SU-DHL-6 (cell line): Measurements from ENCODE around the gene LEF1.

ENCODE experiments used
- H2AFZ ChIP-seq: fragments of 200-600 bp; sonication (generic); 2 replicates; pipeline ENCODE4 v1.6.1; 2014; ENCODE audit warnings: low read depth, mild to moderate bottlenecking, moderate library complexity, mixed read lengths, antibody characterized with exemption, low read length; ENCODE audit not compliant: severe bottlenecking
- H3F3A ChIP-seq: fragments of 200-600 bp; shearing (Covaris generic); 2 replicates; pipeline ENCODE4 v1.6.0; 2016; ENCODE audit warnings: antibody characterized with exemption, mild to moderate bottlenecking; ENCODE audit not compliant: insufficient read depth
- H3K27ac ChIP-seq: fragments of 200-600 bp; sonication (generic); 2 replicates; pipeline ENCODE4 v1.5.1; 2016; ENCODE audit warnings: low read depth, mild to moderate bottlenecking, low read length, moderate library complexity, mixed read lengths
- H3K27me3 ChIP-seq: fragments of 200-600 bp; sonication (generic), shearing (Covaris generic); 2 replicates; pipeline ENCODE4 v1.6.0; 2014; ENCODE audit warnings: mild to moderate bottlenecking, low read length
- H3K36me3 ChIP-seq: fragments of 200-600 bp; sonication (generic); 2 replicates; pipeline ENCODE4 v1.6.1; 2014; ENCODE audit warnings: mild to moderate bottlenecking, low read length, mixed read lengths
- H3K4me2 ChIP-seq: fragments of 300-600, 200-600 bp; shearing (Covaris generic), sonication (generic); 2 replicates; pipeline ENCODE4 v1.6.0; 2014; ENCODE audit warnings: low read length, low read depth, mild to moderate bottlenecking; ENCODE audit not compliant: poor library complexity, severe bottlenecking
- H3K4me3 ChIP-seq: fragments of 200-600 bp; sonication (generic); 2 replicates; pipeline ENCODE4 v1.5.1; 2014; ENCODE audit warnings: antibody characterized with exemption, low read length, mild to moderate bottlenecking, mixed read lengths; ENCODE audit not compliant: insufficient read depth, poor library complexity, severe bottlenecking
- H3K79me2 ChIP-seq: fragments of 200-600 bp; sonication (generic); 2 replicates; pipeline ENCODE4 v1.6.1; 2014; ENCODE audit warnings: mild to moderate bottlenecking, low read length, moderate library complexity; ENCODE audit not compliant: insufficient read depth
- H3K9ac ChIP-seq: fragments of 200-600 bp; sonication (generic); 2 replicates; pipeline ENCODE4 v1.7.0; 2014; ENCODE audit warnings: mild to moderate bottlenecking, low read length
- H3K9me2 ChIP-seq: fragments of 200-600 bp; sonication (generic); replicated peaks from 2 replicates; pipeline ENCODE4 v1.6.1; 2014; ENCODE audit warnings: low read length; ENCODE audit not compliant: insufficient read depth
- H3K9me3 ChIP-seq: fragments of 200-600 bp; sonication (generic); 2 replicates; pipeline ENCODE4 v1.6.1; 2014; ENCODE audit warnings: low read length, mixed read lengths; ENCODE audit not compliant: insufficient read depth
- H4K20me1 ChIP-seq: fragments of 200-600 bp; sonication (generic); 2 replicates; pipeline ENCODE4 v1.6.1; 2014; ENCODE audit warnings: low read depth, mild to moderate bottlenecking, antibody characterized with exemption, low read length, moderate library complexity, mixed read lengths
- CTCF ChIP-seq: fragments of 200-600 bp; sonication (generic); IDR thresholded peaks from one replicate; pipeline ENCODE4 v1.5.1; 2017; ENCODE audit warnings: antibody characterized with exemption, mild to moderate bottlenecking, low read length, moderate library complexity; ENCODE audit not compliant: insufficient read depth, poor library complexity, severe bottlenecking
- EZH2phosphoT487 ChIP-seq: fragments of 200-600 bp; sonication (generic), shearing (Covaris generic); conservative IDR thresholded peaks from 2 replicates; pipeline ENCODE4 v1.6.1; 2018; ENCODE audit warnings: mild to moderate bottlenecking, antibody characterized with exemption, low read length, moderate library complexity, mixed read lengths

LEF1 gene

GRCh38 chr4:108185252-108185651, 16.5 kb upstream of the LEF1 start:
- Histone ChIP-seq H2AFZ (no peak overlapping the region), H3K4me3 (no peak overlapping the region), H3K9me2 (no peaks in the 10 kb centered on the region), H3F3A (no peaks in the 10 kb centered on the region), H3K79me2 (no peaks in the 10 kb centered on the region), H3K27ac (no peak overlapping the region), H3K27me3 (no peaks in the 10 kb centered on the region), H3K9me3 (no peaks in the 10 kb centered on the region), H3K36me3 (no peaks in the 10 kb centered on the region), H3K9ac (no peak overlapping the region), H3K4me2 (no peak overlapping the region), H4K20me1 (no peaks in the 10 kb centered on the region)
- TF ChIP-seq CTCF, result no peak
- no peak for TF ChIP-seq EZH2phosphoT487

GRCh38 chr4:108184453-108185049, 15.8 kb upstream of the LEF1 start:
- no peak overlapping the region for H2AFZ ChIP-seq
- H3K9me2 ChIP-seq, result no peaks in the 10 kb centered on the region
- H3K4me3 ChIP-seq, result no peak overlapping the region
- H3K36me3 ChIP-seq, result no peaks in the 10 kb centered on the region
- TF ChIP-seq EZH2phosphoT487 (no peak), CTCF (no peak)
- no peak overlapping the region for H3K9ac ChIP-seq
- H3K27me3 ChIP-seq, result no peaks in the 10 kb centered on the region
- no peaks in the 10 kb centered on the region for H3K79me2 ChIP-seq
- no peak overlapping the region for H3K27ac ChIP-seq
- H3K4me2 ChIP-seq, result no peak overlapping the region
- H3K9me3 ChIP-seq, result no peaks in the 10 kb centered on the region
- no peaks in the 10 kb centered on the region for H3F3A ChIP-seq
- no peaks in the 10 kb centered on the region for H4K20me1 ChIP-seq

DNA sequence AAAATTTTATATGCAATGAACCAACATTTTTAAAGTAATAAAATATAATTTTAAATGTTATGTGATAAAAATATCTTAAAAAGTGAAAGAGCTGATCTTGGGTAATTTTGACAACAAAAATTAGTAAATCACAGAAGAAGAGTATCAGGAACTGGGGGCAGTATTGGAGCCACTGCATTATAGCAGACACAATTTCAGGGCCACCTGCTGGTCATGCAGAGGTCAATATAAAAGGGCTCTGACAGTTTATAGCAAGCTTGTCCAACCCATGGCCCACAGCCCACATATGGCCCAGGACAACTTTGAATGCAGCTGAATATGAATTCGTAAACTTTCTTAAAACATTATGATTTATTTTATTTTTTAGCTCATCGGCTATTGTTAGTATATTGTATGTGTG, 13.0 kb upstream of the LEF1 start:
- Histone ChIP-seq H3K9ac (no peak overlapping the region), H3K9me3 (no peaks in the 10 kb centered on the region), H3K27ac (no peak overlapping the region), H3K79me2 (no peaks in the 10 kb centered on the region), H4K20me1 (no peaks in the 10 kb centered on the region), H2AFZ (no peak overlapping the region), H3K27me3 (no peaks in the 10 kb centered on the region), H3K36me3 (no peaks in the 10 kb centered on the region), H3K4me2 (no peak overlapping the region), H3K4me3 (no peak overlapping the region), H3F3A (no peaks in the 10 kb centered on the region), H3K9me2 (no peaks in the 10 kb centered on the region)
- TF ChIP-seq CTCF (no peak), EZH2phosphoT487 (no peak)
